Trophoblast cell (in vitro differentiated cells and primary cell): ENCODE data around the gene UCK2.
A peak's percentile ranks its signal among the peaks of the same experiment; 100 is the strongest.

Source experiments
- DNase-seq, 2 donors: peaks; one replicate each; pipeline ENCODE4 v3.0.0-alpha.2; 2016
- H2AFZ ChIP-seq: 2 replicates; pipeline ENCODE4 v1.6.1; 2013; ENCODE audit warnings: low read length, moderate library complexity, mild to moderate bottlenecking; ENCODE audit not compliant: insufficient read depth, poor library complexity
- H2AK5ac ChIP-seq: 2 replicates; pipeline ENCODE4 v1.6.1; 2013; ENCODE audit warnings: mild to moderate bottlenecking, low read length
- H2BK120ac ChIP-seq: 2 replicates; pipeline ENCODE4 v1.6.1; 2013; ENCODE audit warnings: low read length, mild to moderate bottlenecking, moderate library complexity; ENCODE audit not compliant: insufficient read depth, poor library complexity
- H2BK12ac ChIP-seq: 2 replicates; pipeline ENCODE4 v1.6.1; 2013; ENCODE audit warnings: mild to moderate bottlenecking, low read length, moderate library complexity
- H2BK5ac ChIP-seq: 2 replicates; pipeline ENCODE4 v1.6.1; 2013; ENCODE audit warnings: low read length, low read depth, moderate library complexity, mild to moderate bottlenecking; ENCODE audit not compliant: poor library complexity
- H3K14ac ChIP-seq: 2 replicates; pipeline ENCODE4 v1.6.1; 2013; ENCODE audit warnings: mild to moderate bottlenecking, low read length
- H3K18ac ChIP-seq: 2 replicates; pipeline ENCODE4 v1.6.1; 2013; ENCODE audit warnings: mild to moderate bottlenecking, low read length
- H3K23ac ChIP-seq: 2 replicates; pipeline ENCODE4 v1.6.1; 2013; ENCODE audit warnings: low read length
- H3K27ac ChIP-seq: 2 replicates; pipeline ENCODE4 v1.5.1; 2013; ENCODE audit warnings: low read depth, mild to moderate bottlenecking, inconsistent platforms, low read length, moderate library complexity
- H3K27me3 ChIP-seq: 2 replicates; pipeline ENCODE4 v1.6.1; 2013; ENCODE audit warnings: inconsistent platforms, mild to moderate bottlenecking, low read length, moderate library complexity; ENCODE audit not compliant: insufficient read depth
- H3K36me3 ChIP-seq, 2 experiments: 1 replicate in 1 of 2; 2 replicates in 1 of 2; pipeline ENCODE4 v1.6.1; 2013; ENCODE audit warnings: low read length in 2 of 2, mild to moderate bottlenecking in 2 of 2, moderate library complexity in 1 of 2; ENCODE audit not compliant: insufficient read depth in 2 of 2, control insufficient read depth in 1 of 2
- H3K4ac ChIP-seq: 2 replicates; pipeline ENCODE4 v1.6.1; 2013; ENCODE audit warnings: low read depth, mild to moderate bottlenecking, low read length, moderate library complexity
- H3K4me1 ChIP-seq, 2 experiments: 1 replicate in 1 of 2; 2 replicates in 1 of 2; pipeline ENCODE4 v1.6.1; 2013; ENCODE audit warnings: low read length in 2 of 2, mild to moderate bottlenecking in 2 of 2, moderate library complexity in 1 of 2; ENCODE audit not compliant: insufficient read depth in 2 of 2, control insufficient read depth in 1 of 2
- H3K4me2 ChIP-seq: 2 replicates; pipeline ENCODE4 v1.6.1; 2013; ENCODE audit warnings: inconsistent platforms, mild to moderate bottlenecking, low read length, moderate library complexity
- H3K4me3 ChIP-seq: 2 replicates; pipeline ENCODE4 v1.5.1; 2013; ENCODE audit warnings: mild to moderate bottlenecking, low read depth, low read length, inconsistent platforms
- H3K79me1 ChIP-seq: one replicate; pipeline ENCODE4 v1.6.1; 2013; ENCODE audit warnings: low read length
- H3K79me2 ChIP-seq: 2 replicates; pipeline ENCODE4 v1.6.1; 2013; ENCODE audit warnings: low read length, mild to moderate bottlenecking; ENCODE audit not compliant: control insufficient read depth, insufficient read depth, poor library complexity
- H3K9ac ChIP-seq: 2 replicates; pipeline ENCODE4 v1.6.1; 2013; ENCODE audit warnings: mild to moderate bottlenecking, low read length
- H3K9me3 ChIP-seq: 2 replicates; pipeline ENCODE4 v1.6.1; 2013; ENCODE audit warnings: low read depth, mild to moderate bottlenecking, control low read depth, inconsistent platforms, low read length; ENCODE audit not compliant: insufficient read depth
- H4K12ac ChIP-seq: 2 replicates; pipeline ENCODE4 v1.6.1; 2013; ENCODE audit warnings: low read depth, mild to moderate bottlenecking, low read length, moderate library complexity
- H4K8ac ChIP-seq: 2 replicates; pipeline ENCODE4 v1.6.1; 2013; ENCODE audit warnings: low read depth, mild to moderate bottlenecking, low read length, moderate library complexity
- H4K91ac ChIP-seq: one replicate; pipeline ENCODE4 v1.6.1; 2013; ENCODE audit warnings: low read depth, mild to moderate bottlenecking, low read length, moderate library complexity
- WGBS: extraction: QIAGEN DNeasy Blood & Tissue Kit; methylation state at CpG from one replicate; pipeline ENCODE4 v1.1.7; 2013; ENCODE audit warnings: missing lambda C conversion rate; ENCODE audit not compliant: insufficient read length, insufficient coverage; ENCODE audit errors: extremely low coverage; 5-methylcytosine and 5-hydroxymethylcytosine counted together

Gene UCK2

GRCh38 chr1:165880993-165881392 is 53.6 kb downstream of the UCK2 start:
- H3K18ac ChIP-seq = no peak overlapping the region
- H2BK12ac ChIP-seq = no peak overlapping the region
- no peak overlapping the region for H3K4me3 ChIP-seq
- no peak overlapping the region for H3K4me2 ChIP-seq
- H3K9ac ChIP-seq = no peak overlapping the region
- H3K4me1 ChIP-seq = peaks cover 11% of the 10 kb centered on the region in 2 experiments
- no peak overlapping the region for H2BK5ac ChIP-seq
- H3K14ac ChIP-seq = no peak overlapping the region
- H4K8ac ChIP-seq = no peak overlapping the region
- no peak overlapping the region for H4K91ac ChIP-seq
- H3K79me2 ChIP-seq = peaks cover 2% of the 10 kb centered on the region
- no peak overlapping the region for H2BK120ac ChIP-seq
- H3K9me3 ChIP-seq = no peaks in the 10 kb centered on the region
- no peak overlapping the region for H4K12ac ChIP-seq
- no peak overlapping the region for H2AFZ ChIP-seq
- H3K27me3 ChIP-seq = no peaks in the 10 kb centered on the region
- WGBS = no CpG with 5 or more reads among the region's 5 CpGs
- H3K27ac ChIP-seq = no peak overlapping the region
- H2AK5ac ChIP-seq = no peak overlapping the region
- H3K79me1 ChIP-seq = peaks cover 2% of the 10 kb centered on the region
- H3K36me3 ChIP-seq = no peaks in the 10 kb centered on the region
- no peak overlapping the region for H3K23ac ChIP-seq
- no peak overlapping the region for H3K4ac ChIP-seq
- DNase-seq = no peak

DNA sequence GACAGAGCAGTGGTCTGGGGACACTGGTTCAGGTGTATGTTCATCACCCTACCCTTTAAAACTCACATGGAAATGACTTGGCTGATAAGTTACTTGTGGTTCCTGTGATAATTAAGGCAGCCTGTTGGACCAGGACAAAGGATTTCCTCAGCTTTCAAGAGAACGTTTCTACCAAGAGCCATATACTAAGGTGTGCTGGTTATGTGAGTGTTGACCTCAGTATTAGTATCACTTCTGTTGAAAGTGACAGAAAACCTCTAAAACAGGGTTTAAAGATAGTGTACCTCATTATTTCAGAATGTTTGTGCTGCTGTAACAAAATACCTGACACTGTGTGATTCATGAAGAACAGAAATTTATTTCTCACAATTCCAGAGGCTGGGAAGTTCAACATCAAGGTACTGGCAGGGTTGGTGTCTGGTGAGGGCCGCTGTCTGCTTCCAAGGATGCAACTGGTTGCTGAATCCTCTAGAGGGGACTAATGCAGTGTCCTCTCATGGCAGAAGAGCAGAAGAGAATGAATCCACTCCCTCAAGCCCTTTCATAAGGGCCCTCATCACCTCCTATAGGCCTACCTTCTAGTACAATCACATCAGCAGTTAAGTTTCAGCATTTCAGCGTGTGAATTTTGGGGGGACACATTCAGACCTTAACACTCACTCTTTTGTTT is 54.9 kb downstream of the UCK2 start:
- no peak overlapping the region for H3K23ac ChIP-seq
- no peak overlapping the region for H3K27ac ChIP-seq
- no peak overlapping the region for H2BK12ac ChIP-seq
- H4K12ac ChIP-seq = no peak overlapping the region
- no peak overlapping the region for H2BK120ac ChIP-seq
- H3K4me1 ChIP-seq = peaks cover 11 to 13% of the 10 kb centered on the region in 2 experiments
- no peaks in the 10 kb centered on the region for H3K36me3 ChIP-seq
- no peak overlapping the region for H3K4me2 ChIP-seq
- H3K9me3 ChIP-seq = no peaks in the 10 kb centered on the region
- H2AFZ ChIP-seq = no peak overlapping the region
- no peak overlapping the region for H2AK5ac ChIP-seq
- no peak overlapping the region for H3K9ac ChIP-seq
- H3K4me3 ChIP-seq = no peak overlapping the region
- no peak overlapping the region for H4K91ac ChIP-seq
- no CpG with 5 or more reads among the region's 3 CpGs for WGBS
- peaks cover 3% of the 10 kb centered on the region for H3K79me1 ChIP-seq
- peak overlapping the region; percentile 51 for H3K18ac ChIP-seq
- H4K8ac ChIP-seq = no peak overlapping the region
- no peak overlapping the region for H2BK5ac ChIP-seq
- H3K4ac ChIP-seq = no peak overlapping the region
- peaks cover 5% of the 10 kb centered on the region for H3K79me2 ChIP-seq
- no peak for DNase-seq
- H3K27me3 ChIP-seq = no peaks in the 10 kb centered on the region
- no peak overlapping the region for H3K14ac ChIP-seq

DNA sequence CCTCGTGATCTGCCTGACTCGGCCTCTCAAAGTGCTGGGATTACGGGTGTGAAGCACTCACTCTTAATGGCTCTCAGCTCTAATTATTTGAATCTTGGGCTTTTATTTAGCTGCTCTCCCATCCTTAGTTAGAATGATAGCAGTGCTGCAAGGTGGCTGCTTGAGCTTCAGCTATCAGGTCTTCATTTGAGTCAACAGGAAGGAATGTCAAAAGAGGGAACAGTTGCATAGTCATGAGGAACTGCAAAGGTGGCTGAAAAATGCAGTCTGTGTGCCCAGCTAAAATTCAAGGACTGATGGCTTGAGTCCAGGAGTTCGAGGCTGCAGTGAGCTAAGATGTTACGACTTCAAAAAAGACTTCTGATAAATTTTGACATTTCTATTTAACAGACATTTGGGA is 55.6 kb downstream of the UCK2 start:
- Histone ChIP-seq H3K79me1 (peaks cover 3% of the 10 kb centered on the region), H3K27me3 (no peaks in the 10 kb centered on the region), H4K91ac (no peak overlapping the region), H3K27ac (no peak overlapping the region), H3K79me2 (peaks cover 5% of the 10 kb centered on the region), H3K4ac (peak overlapping the region; percentile 25), H3K4me2 (no peak overlapping the region), H3K23ac (no peak overlapping the region), H3K4me3 (no peak overlapping the region), H2BK5ac (no peak overlapping the region), H2BK120ac (no peak overlapping the region), H3K14ac (no peak overlapping the region), H3K36me3 (no peaks in the 10 kb centered on the region), H2AFZ (no peak overlapping the region), H4K12ac (no peak overlapping the region), H4K8ac (no peak overlapping the region), H3K18ac (no peak overlapping the region), H3K9ac (no peak overlapping the region), H3K9me3 (no peaks in the 10 kb centered on the region), H2AK5ac (no peak overlapping the region), H3K4me1 (peaks cover 11 to 13% of the 10 kb centered on the region in 2 experiments), H2BK12ac (no peak overlapping the region)
- WGBS = no CpG with 5 or more reads among the region's 5 CpGs
- peak in 1 of 2 donors; percentile 71 for DNase-seq

DNA sequence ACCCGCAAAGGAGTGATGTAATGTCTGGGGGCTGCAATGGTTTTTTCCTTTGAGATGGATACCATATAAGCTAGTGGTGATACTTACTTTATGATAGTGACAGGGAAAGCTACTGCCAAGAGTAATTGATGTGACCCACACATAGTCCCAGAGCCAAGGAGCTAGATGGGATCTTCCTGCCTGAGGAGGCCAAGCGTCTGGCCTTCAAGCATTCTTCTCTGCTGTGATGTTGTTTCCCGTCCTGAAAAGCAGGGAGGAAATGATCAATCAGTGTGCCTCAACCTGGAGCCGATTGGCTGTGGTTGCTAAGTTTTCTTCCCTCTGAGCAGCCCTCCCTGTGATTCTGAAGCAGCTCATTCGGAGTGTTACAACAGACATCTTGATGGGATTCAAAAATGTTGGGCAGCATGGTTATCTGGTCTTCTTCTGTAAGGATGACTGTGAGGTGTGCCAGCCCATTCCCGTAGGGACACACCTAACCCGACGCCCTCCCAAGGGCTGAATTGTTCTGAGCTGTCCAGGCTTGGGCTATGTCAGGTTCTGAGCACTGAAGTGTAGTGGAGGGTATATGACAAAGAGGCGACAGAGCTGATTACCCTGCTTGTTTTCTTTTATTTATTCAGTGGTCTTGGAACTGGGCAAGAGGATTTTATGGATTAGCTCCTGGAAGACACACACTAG is 56.7 kb downstream of the UCK2 start:
- no peak overlapping the region for H3K4me2 ChIP-seq
- no peak overlapping the region for H2AK5ac ChIP-seq
- H3K79me1 ChIP-seq = peaks cover 8% of the 10 kb centered on the region
- no peak overlapping the region for H3K27ac ChIP-seq
- peak overlapping the region; percentile 3 for H3K4ac ChIP-seq
- H3K9ac ChIP-seq = no peak overlapping the region
- no peak overlapping the region for H3K18ac ChIP-seq
- H3K9me3 ChIP-seq = no peaks in the 10 kb centered on the region
- no peak overlapping the region for H4K12ac ChIP-seq
- no peak overlapping the region for H3K4me3 ChIP-seq
- H2AFZ ChIP-seq = no peak overlapping the region
- H3K14ac ChIP-seq = no peak overlapping the region
- H2BK5ac ChIP-seq = no peak overlapping the region
- H3K79me2 ChIP-seq = peaks cover 7% of the 10 kb centered on the region
- H4K8ac ChIP-seq = no peak overlapping the region
- no peak overlapping the region for H2BK12ac ChIP-seq
- DNase-seq = no peak
- H2BK120ac ChIP-seq = no peak overlapping the region
- H3K36me3 ChIP-seq = no peaks in the 10 kb centered on the region
- no peak overlapping the region for H4K91ac ChIP-seq
- H3K23ac ChIP-seq = no peak overlapping the region
- no peaks in the 10 kb centered on the region for H3K27me3 ChIP-seq
- H3K4me1 ChIP-seq = peaks cover 16 to 18% of the 10 kb centered on the region in 2 experiments
- WGBS = no CpG with 5 or more reads among the region's 9 CpGs
